HG03060 (cell line): Measurements from ENCODE around the gene KANSL1L.
"Not testable (repeated sequence)": the region's sequence is repeated elsewhere in the genome, so short reads cannot be mapped to it uniquely, and the experiment has no call there.

Experiments
- ATAC-seq: cut with Tn5 transposase; IDR thresholded peaks from one replicate; pipeline ENCODE4 v1.9.1; 2021; ENCODE audit warnings: low read depth, moderate number of reproducible peaks; ENCODE audit not compliant: unreplicated experiment

The KANSL1L gene

DNA sequence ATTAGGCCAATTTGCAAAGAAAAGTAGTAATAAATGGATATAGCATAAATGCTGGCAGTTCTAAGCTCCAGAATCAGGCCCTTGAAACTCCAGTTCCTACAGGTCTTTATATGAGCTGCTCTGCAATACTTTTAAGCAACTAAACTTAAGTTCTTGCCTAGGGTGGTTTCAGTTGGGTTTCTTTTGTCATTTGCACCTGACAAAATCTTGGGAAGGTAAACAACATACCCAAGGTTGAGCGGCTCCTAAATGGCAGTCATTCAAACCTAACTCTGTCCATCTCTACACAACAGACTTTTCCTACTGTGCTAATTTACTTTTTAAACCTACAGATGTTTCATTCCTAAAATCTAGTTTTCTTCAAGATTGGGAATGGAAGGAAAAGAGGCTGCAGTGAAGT, 9.3 kb upstream of the KANSL1L start:
- ATAC-seq = no peak

- ATAC-seq = no peak
Observed at GRCh38 chr2:210179351-210179990, 8.3 kb upstream of the KANSL1L start.

- ATAC-seq = no peak
Observed at GRCh38 chr2:210177769-210178168, 6.6 kb upstream of the KANSL1L start.

DNA sequence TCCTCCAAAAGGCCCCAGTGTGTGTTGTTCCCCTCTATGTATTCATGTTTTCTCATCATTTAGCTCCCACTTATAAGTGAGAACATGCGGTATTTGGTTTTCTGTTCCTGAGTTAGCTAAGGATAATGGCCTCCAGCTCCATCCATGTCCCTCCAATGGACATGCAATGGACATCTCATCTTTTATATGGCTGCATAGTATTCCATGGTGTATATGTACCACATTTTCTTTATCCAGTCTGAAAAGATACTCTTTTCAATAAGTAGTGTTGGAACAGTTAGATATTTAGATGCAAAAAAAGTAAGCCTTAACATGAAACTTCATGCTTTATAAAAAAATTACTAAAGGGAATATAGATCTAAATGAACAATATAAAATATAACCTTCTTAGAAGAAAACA, 5.9 kb upstream of the KANSL1L start:
- not testable (repeated sequence) for ATAC-seq

DNA sequence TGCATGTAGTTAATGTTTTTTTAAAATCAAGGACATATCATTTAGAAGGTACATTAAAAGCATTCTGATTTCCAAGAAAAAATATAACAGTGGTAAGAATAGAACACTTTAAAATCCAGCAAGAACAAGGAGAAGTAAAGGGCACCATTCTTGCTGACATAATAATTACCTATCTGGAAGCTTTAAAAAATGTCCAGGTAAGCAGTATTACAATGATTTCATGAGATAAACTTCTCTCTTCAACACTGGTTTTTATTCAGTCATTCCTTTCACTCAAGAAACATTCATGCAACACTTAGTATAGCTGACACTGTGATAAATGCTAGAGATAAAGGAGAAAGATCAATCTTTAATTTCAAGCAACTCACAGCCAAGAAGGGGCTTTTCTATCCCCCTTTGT, 2.9 kb upstream of the KANSL1L start:
- no peak for ATAC-seq

DNA sequence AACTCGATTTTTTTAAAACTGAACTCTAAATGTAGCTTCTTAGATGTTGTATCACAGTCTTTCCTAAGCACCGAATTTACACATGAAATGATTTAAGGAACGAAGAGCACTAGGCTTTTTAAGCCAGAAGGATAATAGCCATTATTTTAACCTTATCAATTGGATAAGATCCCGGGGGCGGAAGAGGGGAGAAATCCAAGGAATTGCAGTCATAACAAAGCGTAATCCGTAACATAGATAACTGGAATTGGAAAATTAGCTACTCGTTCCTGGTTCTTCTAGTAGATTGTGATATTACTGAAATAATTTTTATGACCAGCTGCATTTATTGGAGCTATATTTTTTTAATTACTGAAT, 988 bp upstream of the KANSL1L start:
- ATAC-seq = no peak

GRCh38 chr2:210170446-210171303, 534 bp downstream of the KANSL1L start:
- peak; percentile 64 for ATAC-seq

DNA sequence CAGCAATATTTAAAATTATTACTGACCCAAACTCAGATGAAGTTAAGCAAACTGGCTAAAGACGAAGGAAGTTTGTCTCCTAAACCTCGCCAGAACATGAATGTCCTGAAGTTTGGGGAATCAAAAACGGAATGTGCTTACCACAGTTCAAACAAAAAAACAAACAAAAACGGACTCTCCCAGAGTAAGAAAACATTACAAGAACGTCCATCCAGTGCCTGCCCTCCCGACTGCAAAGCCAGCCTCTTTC, 1.1 kb downstream of the KANSL1L start:
- no peak for ATAC-seq

DNA sequence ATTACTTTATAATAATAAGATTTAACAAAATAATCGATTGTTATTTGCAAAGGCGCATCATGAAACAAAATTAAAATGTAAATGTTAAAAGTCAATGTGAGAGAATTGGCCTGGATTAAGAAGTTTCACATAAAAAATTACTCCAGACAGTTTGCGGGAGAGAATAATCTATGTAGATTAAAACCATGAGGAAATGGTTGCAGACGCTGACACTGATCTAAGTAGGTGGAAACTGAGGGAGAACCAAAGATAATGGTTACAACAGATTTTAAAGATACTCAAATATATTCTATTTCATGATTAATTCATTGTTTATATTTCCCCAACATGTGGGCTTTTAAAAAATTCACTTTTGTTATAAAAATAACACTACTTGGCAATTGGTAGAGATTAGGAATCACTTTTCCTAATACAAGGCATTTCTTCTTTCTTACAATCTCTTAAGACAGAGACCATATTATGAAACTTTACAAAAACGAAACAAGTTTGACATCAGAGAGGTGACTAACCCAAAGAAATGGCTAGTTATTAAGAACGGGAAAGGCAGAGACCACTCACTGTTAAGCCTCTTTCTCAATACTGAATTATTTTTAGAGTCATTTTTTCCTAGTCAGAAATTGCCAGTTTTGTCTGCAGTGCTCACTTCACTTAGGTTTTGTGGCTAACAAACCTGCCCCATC, 1.6 kb downstream of the KANSL1L start:
- no peak for ATAC-seq

DNA sequence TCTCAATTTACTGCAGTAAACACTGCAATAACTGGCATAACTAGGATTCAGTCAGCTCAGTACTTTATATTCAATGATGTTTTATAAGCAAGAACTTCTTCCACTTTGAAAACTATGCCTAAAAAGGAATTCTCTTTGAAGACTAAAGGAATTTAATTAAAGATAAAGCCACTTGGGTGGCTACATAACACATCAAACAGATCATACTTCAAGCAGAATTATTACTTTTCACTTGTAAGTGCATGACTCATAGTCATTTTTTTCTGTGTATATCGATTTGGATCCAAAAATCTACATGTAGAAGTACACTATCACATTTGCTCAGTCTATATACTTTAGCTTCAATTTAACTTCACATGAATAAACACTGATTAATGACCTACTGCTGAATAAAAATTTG, 4.0 kb downstream of the KANSL1L start:
- ATAC-seq = no peak

DNA sequence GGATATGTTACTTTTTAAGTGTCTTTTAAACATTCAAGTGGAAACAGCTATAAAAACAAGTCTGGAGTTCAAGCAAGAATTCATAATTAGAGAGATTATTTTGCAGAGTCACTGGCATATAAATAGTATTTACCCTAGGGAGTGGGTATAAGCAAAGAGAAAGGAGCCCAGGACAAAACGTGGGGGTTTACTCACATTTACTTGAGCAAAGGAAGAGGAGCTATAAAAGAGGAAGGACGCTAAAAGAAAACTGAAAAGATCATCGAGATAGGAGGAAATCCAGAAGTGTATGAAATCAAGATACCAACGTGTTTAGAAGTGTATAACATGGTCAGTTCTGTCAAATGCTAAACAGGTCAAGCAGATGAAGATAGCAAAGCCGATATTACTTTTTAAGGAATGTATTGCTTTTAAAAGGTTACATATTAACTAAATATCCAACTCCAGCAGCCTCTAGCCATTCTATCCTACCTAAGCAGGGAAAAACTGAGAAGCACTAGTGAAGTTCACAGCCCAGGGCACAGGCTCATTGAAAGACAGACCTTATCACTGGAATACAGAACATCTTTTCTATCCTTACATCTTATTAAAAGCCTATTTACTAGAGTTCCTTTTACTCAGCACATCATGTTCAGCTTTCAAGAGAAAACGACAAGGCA, 8.6 kb downstream of the KANSL1L start:
- no peak for ATAC-seq

DNA sequence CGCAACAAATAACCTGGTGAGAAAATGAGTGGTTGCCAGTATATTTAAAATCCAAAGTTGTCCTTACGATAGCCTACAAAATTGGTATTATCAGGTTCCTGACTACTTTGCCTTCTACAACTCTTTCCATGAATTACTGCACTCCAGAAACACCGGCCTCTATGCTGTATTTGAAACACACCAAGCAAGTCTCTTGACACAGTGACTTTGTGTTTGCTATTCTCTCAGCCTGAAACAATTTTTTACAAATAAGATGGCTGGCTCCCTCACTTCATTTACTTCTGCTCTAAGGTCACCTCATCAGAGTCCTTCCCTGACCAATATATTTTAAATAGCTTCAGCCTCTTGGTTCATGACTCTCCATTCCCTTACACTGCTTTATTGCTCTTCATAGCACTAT, 12.2 kb downstream of the KANSL1L start:
- no peak for ATAC-seq

- ATAC-seq = no peak
Observed at GRCh38 chr2:210158236-210158635, 13.0 kb downstream of the KANSL1L start.

DNA sequence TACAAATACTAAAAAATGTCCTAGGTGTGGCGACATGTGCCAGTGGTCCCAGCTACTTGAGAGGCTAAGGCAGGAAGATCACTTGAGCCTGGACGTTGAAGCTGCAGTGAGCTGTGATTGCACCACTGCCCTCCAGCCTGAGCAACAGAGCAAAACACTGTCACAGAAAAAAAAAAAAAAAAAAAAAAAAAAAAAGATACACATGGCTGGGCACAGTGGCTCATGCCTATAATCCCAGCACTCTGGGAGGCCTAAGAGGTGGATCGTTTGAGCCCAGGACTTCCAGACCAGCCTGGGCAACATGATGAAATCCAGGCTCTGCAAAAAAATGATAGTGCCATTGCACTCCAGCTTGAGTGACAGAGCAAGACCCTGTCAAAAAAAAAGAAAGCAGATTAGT, 13.7 kb downstream of the KANSL1L start:
- ATAC-seq = no peak

DNA sequence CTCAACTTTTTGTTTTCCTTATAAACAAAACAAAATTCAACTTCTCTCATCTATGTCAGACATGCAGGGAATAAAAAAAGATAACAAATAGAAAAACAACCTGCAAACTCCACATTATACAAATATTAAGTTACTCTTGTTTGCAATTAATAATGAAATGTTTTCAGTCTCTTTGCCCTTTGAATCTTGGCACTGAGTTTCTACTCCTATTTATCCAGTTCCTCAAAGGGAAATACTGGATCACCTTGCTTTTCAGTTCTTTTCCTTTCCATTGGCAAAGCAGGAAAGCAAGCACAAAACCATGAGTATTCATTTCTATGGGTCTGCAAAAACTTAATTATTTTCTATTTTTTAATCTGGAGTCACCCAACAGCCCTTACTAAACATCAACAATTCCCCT, 23.6 kb downstream of the KANSL1L start:
- no peak for ATAC-seq

GRCh38 chr2:210132239-210132638, 39.0 kb downstream of the KANSL1L start:
- ATAC-seq = no peak

GRCh38 chr2:210128961-210129360, 42.2 kb downstream of the KANSL1L start:
- no peak for ATAC-seq

- ATAC-seq = no peak
Observed at GRCh38 chr2:210113614-210114235, 57.5 kb downstream of the KANSL1L start.

DNA sequence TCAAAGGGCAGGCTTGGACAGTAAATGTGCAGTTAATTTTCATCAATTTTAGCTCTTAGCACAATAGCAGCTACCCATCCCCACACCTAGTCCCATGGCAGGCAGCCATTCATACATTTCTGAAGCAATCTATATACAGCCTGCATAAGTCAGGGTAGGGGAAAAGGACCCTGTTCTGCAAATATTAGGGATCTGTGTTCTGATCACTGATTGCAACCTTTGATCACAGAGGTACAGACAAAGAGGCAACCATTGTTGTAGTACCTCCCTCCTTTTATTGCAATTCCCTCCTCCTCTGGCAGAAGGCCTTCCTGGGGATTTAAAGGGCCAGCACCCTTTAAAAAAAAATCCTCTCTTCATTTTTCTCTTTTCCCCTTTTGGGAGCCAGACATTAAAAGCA, 58.3 kb downstream of the KANSL1L start:
- ATAC-seq = no peak

- ATAC-seq = no peak
Observed at GRCh38 chr2:210099940-210100339, 71.3 kb downstream of the KANSL1L start.

DNA sequence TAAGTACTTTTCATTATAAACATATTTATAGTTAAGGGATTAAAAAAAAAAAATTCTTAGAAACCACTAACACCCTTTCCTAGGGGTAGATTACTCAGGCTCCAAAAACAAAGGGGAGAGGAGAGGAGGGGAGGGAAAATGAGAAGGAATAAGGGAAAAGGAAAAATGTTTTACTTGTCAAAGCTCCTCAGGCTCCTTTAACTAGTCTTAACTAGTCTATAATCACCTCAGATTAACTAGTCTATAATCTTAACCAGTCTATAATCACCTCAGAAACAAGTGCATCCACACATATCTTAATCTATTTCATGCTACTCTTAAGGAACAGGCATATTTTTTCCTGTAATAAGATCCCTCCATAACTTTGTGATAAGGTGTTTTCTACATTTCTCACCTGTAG, 76.4 kb downstream of the KANSL1L start:
- ATAC-seq = no peak
